MM.1S (cell line): ENCODE measurements around the gene HIP1.

Experiments used
- CTCF ChIP-seq: fragments of 300-600 bp; sonication (generic); IDR thresholded peaks from 2 replicates; pipeline ENCODE4 v1.5.1; 2016; ENCODE audit warnings: antibody characterized with exemption, low read length, mixed read lengths
- EZH2 ChIP-seq: fragments of 300-600 bp; sonication (generic); optimal IDR thresholded peaks from 2 replicates; pipeline ENCODE3; 2017; ENCODE audit warnings: low read depth, mild to moderate bottlenecking, antibody characterized with exemption, low read length, mixed read lengths

- no peak for TF ChIP-seq CTCF
- TF ChIP-seq EZH2: no peak
Observed at GRCh38 chr7:75653651-75654050, 85.1 kb downstream of the HIP1 start.
